Astrocyte (in vitro differentiated cells and primary cell): ENCODE measurements around the gene SKAP2.

ENCODE experiments used
- CTCF ChIP-seq: IDR thresholded peaks from 2 replicates; pipeline ENCODE4 v1.5.1; 2011; ENCODE audit warnings: low read depth, mild to moderate bottlenecking, inconsistent platforms, low read length, moderate library complexity; ENCODE audit not compliant: insufficient read depth
- EZH2 ChIP-seq: IDR thresholded peaks from 2 replicates; pipeline ENCODE4 v1.6.1; 2012; ENCODE audit warnings: mild to moderate bottlenecking, low read length, inconsistent platforms; ENCODE audit not compliant: insufficient read depth

- TF ChIP-seq CTCF (no peak), EZH2 (no peak)
Observed at GRCh38 chr7:26857506-26858240, 6.7 kb downstream of the SKAP2 start.
